DOHH2 (cell line): ENCODE measurements around the gene CRAMP1.

Experiments used
- EZH2phosphoT487 ChIP-seq: fragments of 200-600 bp; sonication (generic); IDR thresholded peaks from 2 replicates; pipeline ENCODE4 v1.6.1; 2017; ENCODE audit warnings: borderline replicate concordance, mild to moderate bottlenecking, antibody characterized with exemption, low read length, moderate library complexity, mixed read lengths
- TF ChIP-seq, protein P1 (sequence below): fragments of 200-600 bp; sonication (generic); IDR thresholded peaks from one replicate; pipeline ENCODE4 v1.5.1; 2014; ENCODE audit warnings: antibody characterized with exemption, mild to moderate bottlenecking, low read depth, low read length; ENCODE audit not compliant: poor library complexity, severe bottlenecking

DNA sequence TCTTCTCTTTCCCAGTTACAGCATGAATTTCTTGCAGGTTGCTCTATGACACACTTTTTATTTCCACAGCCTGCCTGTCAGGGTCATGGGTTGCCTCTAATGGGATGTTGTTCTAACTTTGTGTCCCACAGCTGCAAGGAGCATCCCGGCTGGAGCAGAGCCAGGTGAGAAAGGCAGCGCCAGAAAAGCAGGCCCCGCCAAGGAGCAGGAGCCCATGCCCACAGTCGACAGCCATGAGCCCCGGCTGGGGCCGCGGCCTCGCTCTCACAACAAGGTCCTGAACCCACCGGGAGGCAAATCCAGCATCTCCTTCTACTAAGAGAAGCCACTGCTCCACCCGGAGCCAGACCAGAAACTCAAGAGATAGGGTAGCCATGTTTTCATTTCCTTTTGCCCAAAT, 86.5 kb downstream of the CRAMP1 start:
- TF ChIP-seq, protein P1, sequence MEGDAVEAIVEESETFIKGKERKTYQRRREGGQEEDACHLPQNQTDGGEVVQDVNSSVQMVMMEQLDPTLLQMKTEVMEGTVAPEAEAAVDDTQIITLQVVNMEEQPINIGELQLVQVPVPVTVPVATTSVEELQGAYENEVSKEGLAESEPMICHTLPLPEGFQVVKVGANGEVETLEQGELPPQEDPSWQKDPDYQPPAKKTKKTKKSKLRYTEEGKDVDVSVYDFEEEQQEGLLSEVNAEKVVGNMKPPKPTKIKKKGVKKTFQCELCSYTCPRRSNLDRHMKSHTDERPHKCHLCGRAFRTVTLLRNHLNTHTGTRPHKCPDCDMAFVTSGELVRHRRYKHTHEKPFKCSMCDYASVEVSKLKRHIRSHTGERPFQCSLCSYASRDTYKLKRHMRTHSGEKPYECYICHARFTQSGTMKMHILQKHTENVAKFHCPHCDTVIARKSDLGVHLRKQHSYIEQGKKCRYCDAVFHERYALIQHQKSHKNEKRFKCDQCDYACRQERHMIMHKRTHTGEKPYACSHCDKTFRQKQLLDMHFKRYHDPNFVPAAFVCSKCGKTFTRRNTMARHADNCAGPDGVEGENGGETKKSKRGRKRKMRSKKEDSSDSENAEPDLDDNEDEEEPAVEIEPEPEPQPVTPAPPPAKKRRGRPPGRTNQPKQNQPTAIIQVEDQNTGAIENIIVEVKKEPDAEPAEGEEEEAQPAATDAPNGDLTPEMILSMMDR: no peak
- TF ChIP-seq EZH2phosphoT487: no peak
